SK-N-SH treated with all-trans-retinoic acid at 6 μM for 48 hours (cell line): ENCODE data around the gene USP24.

Experiments
- ARNTL ChIP-seq: fragments of 450-650 bp; formaldehyde crosslinking; IDR thresholded peaks from 2 replicates; pipeline ENCODE4 v1.5.0; 2020; ENCODE audit warnings: low read depth, mild to moderate bottlenecking, moderate library complexity, borderline replicate concordance
- BACH2 ChIP-seq: fragments of 250-450 bp; sonication (Bioruptor Pico); IDR thresholded peaks from 2 replicates; pipeline ENCODE4 v1.9.0; 2021; ENCODE audit warnings: mild to moderate bottlenecking, borderline replicate concordance
- CREB5 ChIP-seq: fragments of 250-450 bp; sonication (Bioruptor Pico); IDR thresholded peaks from 2 replicates; pipeline ENCODE4 v1.5.1; 2020; ENCODE audit warnings: low read depth, mild to moderate bottlenecking, moderate library complexity
- PATZ1 ChIP-seq: fragments of 250-450 bp; sonication (Bioruptor Pico); IDR thresholded peaks from 2 replicates; pipeline ENCODE4 v1.8.0; 2020; ENCODE audit warnings: mild to moderate bottlenecking, moderate library complexity, borderline replicate concordance
- RARB ChIP-seq: fragments of 250-450 bp; sonication (Bioruptor Pico); IDR thresholded peaks from 2 replicates; pipeline ENCODE4 v1.8.0; 2021; ENCODE audit warnings: mild to moderate bottlenecking, moderate library complexity
- ZC3H10 ChIP-seq: fragments of 250-450 bp; sonication (Bioruptor Pico); IDR thresholded peaks from 2 replicates; pipeline ENCODE4 v1.5.1; 2021; ENCODE audit warnings: mild to moderate bottlenecking, moderate library complexity
- ZNF70 ChIP-seq: fragments of 450-650 bp; formaldehyde crosslinking; IDR thresholded peaks from 2 replicates; pipeline ENCODE4 v1.5.0; 2020; ENCODE audit warnings: mild to moderate bottlenecking, moderate library complexity
- ZNF8 ChIP-seq: fragments of 450-650 bp; formaldehyde crosslinking; IDR thresholded peaks from 2 replicates; pipeline ENCODE4 v1.5.0; 2020; ENCODE audit warnings: mild to moderate bottlenecking, moderate library complexity

- TF ChIP-seq RARB (CRISPR knock-in tag) = no peak
- TF ChIP-seq CREB5 (CRISPR knock-in tag) = no peak
- TF ChIP-seq ZNF70 = no peak
- no peak for TF ChIP-seq ARNTL (CRISPR knock-in tag)
- no peak for TF ChIP-seq ZNF8 (CRISPR knock-in tag)
- no peak for TF ChIP-seq PATZ1 (CRISPR knock-in tag)
- TF ChIP-seq ZC3H10 (CRISPR knock-in tag) = no peak
- no peak for TF ChIP-seq BACH2 (CRISPR knock-in tag)
Measured at GRCh38 chr1:55047611-55048010, 167.6 kb downstream of the USP24 start.
